Measurements from ENCODE around the gene FAM167B. TPM values are rescaled to one million over a fixed set of nuclear protein-coding genes. Genes with fewer than 3 reads are reported as not detected.

FAM167B gene
- total RNA-seq, 2 experiments from 2014 or later, result 1.6 to 1.8 TPM

GRCh38 chr1:32200226-32201010 is 46.6 kb upstream of the FAM167B start, which contains the start of gene CCDC28B:
Gene CCDC28B, plus strand, starts transcription at chr1:32200595. Its CDS starts 1,341 bp downstream, at chr1:32201936.
- peaks cover 44% of the 10 kb centered on the region for H3K4me1 ChIP-seq (ENCODE audit: insufficient read depth, low read length, poor library complexity, severe bottlenecking)
- H3K4me3 ChIP-seq (ENCODE audit: low read depth, low read length, poor library complexity, severe bottlenecking), result peak within 1 kb of the TSS; percentile 73
- no peak for TF ChIP-seq EZH2phosphoT487 (IDR thresholded peaks at IDR 0.05; ENCODE audit: borderline replicate concordance, low read depth, low read length)
- TF ChIP-seq CTCF (conservative IDR thresholded peaks at IDR 0.05; ENCODE audit: low read length), result no peak
- peaks cover 39% of the 10 kb centered on the region for H3K36me3 ChIP-seq (ENCODE audit: insufficient read depth, low read length)
- H3K27ac ChIP-seq (ENCODE audit: low read depth, low read length, poor library complexity, severe bottlenecking), result peak within 1 kb of the TSS; percentile 56
- peak within 1 kb of the TSS; percentile 80 for H3K4me2 ChIP-seq (ENCODE audit: low read length)
- H3K9me2 ChIP-seq (ENCODE audit: insufficient read depth, low read length), result no peaks in the 10 kb centered on the region
- POLR2A ChIA-PET, result interaction anchor here (0.6 to 1.4 kb wide), 7 partner anchors 8 to 618 kb away, joined by 3 to 7 read pairs (median 3); partner anchors contain the start of genes KPNA6, RBBP4 and TMEM39B
- no peaks in the 10 kb centered on the region for H3K9me3 ChIP-seq (ENCODE audit: low read length)
- CTCF ChIA-PET (ENCODE audit: unreplicated experiment), result interaction anchor here (0.6 to 0.7 kb wide), 2 partner anchors 33 to 48 kb away, joined by 3 to 5 read pairs; no protein-coding TSS in a partner anchor
- no TSS peak for BruUV-seq (replicated peaks)
- peak; percentile 61 for DNase-seq (ENCODE audit: low spot score)
- no peaks in the 10 kb centered on the region for H3K79me2 ChIP-seq (ENCODE audit: insufficient read depth, low read depth, low read length)
- H2AFZ ChIP-seq (ENCODE audit: low read length), result peak within 1 kb of the TSS; percentile 90; the same call in 1 of the 2 replicates
- intact Hi-C loops (cut with micrococcal nuclease; ENCODE audit: unreplicated experiment), result loop anchor here (1.0 kb wide), 1 partner anchor 214 kb away; no protein-coding TSS in a partner anchor
- no peaks in the 10 kb centered on the region for H4K20me1 ChIP-seq (ENCODE audit: insufficient read depth, low read length)

GRCh38 chr1:32201011-32201855 is 45.8 kb upstream of the FAM167B start:
- intact Hi-C loops (cut with micrococcal nuclease; ENCODE audit: unreplicated experiment), result loop anchor here (1.0 kb wide), 1 partner anchor 213 kb away; no protein-coding TSS in a partner anchor
- DNase-seq (ENCODE audit: low spot score), result peak; percentile 80
- BruUV-seq (replicated peaks), result no TSS peak
- TF ChIP-seq CTCF (conservative IDR thresholded peaks at IDR 0.05; ENCODE audit: low read length), result peak; percentile 49
- no peak for TF ChIP-seq EZH2phosphoT487 (IDR thresholded peaks at IDR 0.05; ENCODE audit: borderline replicate concordance, low read depth, low read length)
- Histone ChIP-seq H3K9me3 (ENCODE audit: low read length) (no peaks in the 10 kb centered on the region), H3K4me3 (ENCODE audit: low read depth, low read length, poor library complexity, severe bottlenecking) (peak overlapping the region; percentile 73), H3K79me2 (ENCODE audit: insufficient read depth, low read depth, low read length) (no peaks in the 10 kb centered on the region), H3K27ac (ENCODE audit: low read depth, low read length, poor library complexity, severe bottlenecking) (peak overlapping the region; percentile 56), H3K9me2 (ENCODE audit: insufficient read depth, low read length) (no peaks in the 10 kb centered on the region), H3K4me2 (ENCODE audit: low read length) (peak overlapping the region; percentile 80), H4K20me1 (ENCODE audit: insufficient read depth, low read length) (no peaks in the 10 kb centered on the region), H3K36me3 (ENCODE audit: insufficient read depth, low read length) (peaks cover 31% of the 10 kb centered on the region), H3K4me1 (ENCODE audit: insufficient read depth, low read length, poor library complexity, severe bottlenecking) (peaks cover 46% of the 10 kb centered on the region), H2AFZ (ENCODE audit: low read length) (peak overlapping the region; percentile 90; the same call in 1 of the 2 replicates)
- ChIA-PET POLR2A (interaction anchor here (0.6 to 1.8 kb wide), 9 partner anchors 9 to 617 kb away, joined by 3 to 7 read pairs (median 3); partner anchors contain the start of genes KPNA6, RBBP4 and TMEM39B), CTCF (ENCODE audit: unreplicated experiment) (interaction anchor here (0.6 kb wide), 1 partner anchor 136 kb away, joined by 3 read pairs; no protein-coding TSS in a partner anchor)
